Activated CD4-positive, CD25-positive, alpha-beta regulatory T cell treated with anti-CD3 and anti-CD28 coated beads, Interleukin-2, amount 50 U/mL, for 72 hours (primary cell): ENCODE measurements around the gene KRTAP10-8.
A peak's percentile ranks its signal among the peaks of the same experiment; 100 is the strongest.
"Not testable (repeated sequence)": the region's sequence is repeated elsewhere in the genome, so short reads cannot be mapped to it uniquely, and the experiment has no call there.

Experiments
- DNase-seq: peaks from one replicate; pipeline ENCODE4 v3.0.0; 2021

The KRTAP10-8 gene

DNA sequence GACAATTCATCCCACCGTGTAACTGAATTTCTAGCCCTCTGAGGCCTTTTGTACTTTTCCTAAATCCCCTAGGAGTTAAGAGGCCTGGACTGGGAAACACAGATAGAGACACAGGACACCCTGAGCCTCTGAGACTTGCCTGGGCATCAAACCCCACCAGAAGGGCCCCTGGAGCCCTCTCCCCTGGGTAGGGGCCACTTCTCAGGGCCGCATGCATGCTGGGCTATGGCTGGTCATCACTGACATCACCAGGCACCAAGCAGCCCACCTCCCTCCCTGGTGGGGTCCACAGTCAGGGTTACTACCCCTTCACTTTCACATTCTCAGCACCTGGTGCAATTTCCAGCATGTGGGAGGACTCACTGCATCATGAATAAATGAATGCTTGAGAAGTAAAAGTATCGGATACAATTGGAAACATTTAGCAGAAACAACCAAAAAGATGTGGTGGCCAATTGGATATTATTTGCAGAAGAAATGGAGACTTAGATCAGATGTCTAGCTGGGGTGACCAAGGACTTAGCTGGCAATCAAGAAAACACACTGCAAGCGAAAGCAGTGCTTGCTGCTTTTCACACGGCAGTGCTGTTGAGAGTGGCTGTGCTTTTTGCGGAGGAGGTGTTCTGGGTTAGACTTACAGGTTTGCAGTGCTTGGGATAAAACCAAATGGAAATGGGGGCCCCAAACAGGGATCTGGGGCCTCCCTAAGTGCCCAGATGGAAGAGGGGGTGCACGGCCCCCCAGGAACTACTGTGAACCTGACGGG, 12.4 kb upstream of the KRTAP10-8 start:
- no peak for DNase-seq

DNA sequence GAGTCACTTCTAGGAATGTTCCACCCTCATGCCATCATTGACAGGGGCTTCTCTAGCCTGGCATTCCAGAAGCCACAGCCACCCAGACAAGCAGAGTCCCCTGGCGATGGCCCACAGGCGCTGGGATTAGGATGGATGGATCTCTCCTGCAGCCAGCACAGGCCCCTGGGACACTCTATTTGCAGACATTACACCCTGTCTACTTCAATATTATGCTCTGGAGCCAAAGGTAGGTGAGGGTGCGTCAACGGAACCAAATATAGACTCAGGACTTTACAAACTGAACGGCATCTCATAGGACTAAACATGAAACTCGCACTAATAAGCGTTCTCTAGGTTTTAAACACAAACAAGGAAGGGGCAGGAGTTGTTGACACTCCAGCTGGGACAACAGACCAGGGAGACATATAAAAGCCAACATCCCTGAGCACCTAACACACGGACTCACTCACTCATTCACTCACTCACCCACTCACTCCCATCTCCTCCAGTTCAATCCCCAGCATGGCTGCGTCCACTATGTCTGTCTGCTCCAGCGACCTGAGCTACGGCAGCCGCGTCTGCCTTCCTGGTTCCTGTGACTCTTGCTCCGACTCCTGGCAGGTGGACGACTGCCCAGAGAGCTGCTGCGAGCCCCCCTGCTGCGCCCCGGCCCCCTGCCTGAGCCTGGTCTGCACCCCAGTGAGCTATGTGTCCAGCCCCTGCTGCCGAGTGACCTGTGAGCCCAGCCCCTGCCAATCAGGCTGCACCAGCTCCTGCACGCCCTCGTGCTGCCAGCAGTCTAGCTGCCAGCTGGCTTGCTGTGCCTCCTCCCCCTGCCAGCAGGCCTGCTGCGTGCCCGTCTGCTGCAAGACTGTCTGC, 11.5 kb upstream of the KRTAP10-8 start, which contains the start of gene KRTAP10-7:
KRTAP10-7 (plus strand) TSS at position 480 of the 861 bp plus-strand sequence; CDS start at position 505, 25 bp downstream.
- not testable (repeated sequence) for DNase-seq

DNA sequence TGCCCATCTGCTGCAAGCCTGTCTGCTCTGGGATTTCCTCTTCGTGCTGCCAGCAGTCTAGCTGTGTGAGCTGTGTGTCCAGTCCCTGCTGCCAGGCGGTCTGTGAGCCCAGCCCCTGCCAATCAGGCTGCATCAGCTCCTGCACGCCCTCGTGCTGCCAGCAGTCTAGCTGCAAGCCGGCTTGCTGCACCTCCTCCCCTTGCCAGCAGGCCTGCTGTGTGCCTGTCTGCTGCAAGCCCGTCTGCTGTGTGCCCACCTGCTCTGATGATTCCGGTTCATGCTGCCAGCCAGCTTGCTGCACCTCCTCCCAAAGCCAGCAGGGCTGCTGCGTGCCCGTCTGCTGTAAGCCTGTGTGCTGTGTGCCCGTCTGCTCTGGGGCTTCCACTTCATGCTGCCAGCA, 10.8 kb upstream of the KRTAP10-8 start:
- DNase-seq = not testable (repeated sequence)

DNA sequence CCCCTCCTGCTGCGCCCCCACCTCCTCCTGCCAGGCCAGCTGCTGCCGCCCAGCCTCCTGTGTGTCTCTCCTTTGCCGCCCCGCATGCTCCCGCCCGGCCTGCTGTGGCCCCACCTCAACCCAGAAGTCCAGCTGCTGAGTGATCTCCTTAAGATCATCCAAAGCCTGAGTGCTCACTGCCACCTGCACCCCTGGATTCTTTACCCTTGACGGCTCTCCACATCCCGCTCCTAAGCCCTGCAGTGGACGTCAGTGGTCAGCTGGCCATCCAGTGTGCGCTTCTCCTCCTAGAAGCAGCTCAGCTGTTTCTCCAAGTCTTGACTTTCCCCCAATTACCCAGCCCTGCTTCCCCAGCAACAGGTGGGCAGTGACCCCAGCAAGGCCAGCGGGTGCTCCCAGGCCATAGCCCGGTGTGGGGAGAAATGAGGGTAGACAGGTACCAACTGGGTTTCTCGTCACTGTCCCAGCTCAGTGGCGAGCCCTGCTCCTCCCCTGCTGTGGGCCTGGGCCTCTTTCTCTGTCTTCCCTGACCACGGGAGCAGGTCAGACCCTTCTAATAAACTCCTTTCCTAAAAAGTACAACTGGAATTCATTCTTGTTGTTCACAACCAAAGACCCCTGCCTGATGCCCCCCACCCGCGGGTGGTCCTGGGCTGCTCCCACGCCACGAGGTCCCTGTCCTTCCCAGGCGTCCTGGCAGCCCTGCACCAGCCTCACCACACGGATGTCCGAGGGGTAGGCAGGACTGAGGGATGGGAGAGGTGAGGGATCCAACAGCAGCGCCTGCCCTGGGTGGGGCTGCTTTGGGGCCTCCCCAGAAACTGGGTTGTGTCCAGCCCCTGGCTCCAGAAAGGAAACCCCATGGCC, 10.1 kb upstream of the KRTAP10-8 start:
- DNase-seq = no peak

DNA sequence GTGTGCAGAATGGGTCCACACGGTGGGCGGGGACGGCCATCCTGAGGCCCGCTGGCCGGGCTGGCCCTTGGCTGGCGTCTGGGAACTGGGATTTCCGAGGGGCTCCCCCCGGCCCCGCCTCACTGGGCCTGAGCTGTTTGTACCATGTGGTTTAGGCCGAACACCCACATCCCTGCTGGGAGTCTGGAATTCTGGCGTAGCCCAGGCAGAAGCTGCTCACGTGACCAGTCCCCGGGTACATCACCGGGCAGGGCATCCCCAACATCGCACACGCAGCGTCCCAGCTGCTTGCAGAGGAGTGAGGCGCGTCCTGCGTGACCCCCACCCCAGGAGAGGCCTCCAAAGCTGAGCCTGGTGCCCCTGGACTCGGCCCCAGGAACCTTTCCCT, 9.4 kb upstream of the KRTAP10-8 start:
- DNase-seq = no peak

DNA sequence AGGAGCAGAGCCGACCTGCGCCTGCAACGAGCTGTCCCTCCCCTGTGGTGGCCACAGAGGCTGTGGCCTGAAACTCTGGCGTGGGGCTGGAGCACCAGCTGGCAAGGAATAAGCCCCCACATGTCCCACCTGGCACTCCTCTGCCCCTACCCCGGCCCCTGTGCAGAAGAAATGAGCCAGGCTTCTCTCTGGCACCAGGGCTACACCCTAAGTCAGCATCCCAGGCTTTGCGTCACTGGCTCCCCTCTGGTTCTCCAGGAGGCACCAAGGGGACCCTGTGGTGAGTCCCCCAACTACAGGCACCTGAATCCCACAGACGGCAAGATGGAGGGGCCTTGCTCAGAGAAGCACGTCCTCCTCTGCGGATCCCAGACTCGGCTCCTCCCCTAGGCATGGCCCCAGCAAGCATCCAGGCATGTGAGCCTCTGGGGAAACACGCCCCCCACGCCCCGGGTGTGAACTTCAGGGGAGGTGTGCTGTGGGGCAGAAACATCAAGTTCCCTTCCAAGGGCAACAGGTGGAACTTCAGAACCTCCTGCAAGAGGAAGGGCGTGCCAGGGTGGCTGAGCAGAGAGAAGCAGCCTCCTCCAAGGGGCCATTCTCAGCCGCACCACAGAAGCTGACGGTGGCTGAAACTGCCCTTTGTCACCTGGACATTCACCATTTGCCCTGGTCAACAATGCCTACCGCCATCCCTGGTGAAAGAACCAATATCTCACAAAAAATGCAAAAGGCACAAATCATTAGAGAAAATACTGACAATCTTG, 8.6 kb upstream of the KRTAP10-8 start:
- DNase-seq = no peak

DNA sequence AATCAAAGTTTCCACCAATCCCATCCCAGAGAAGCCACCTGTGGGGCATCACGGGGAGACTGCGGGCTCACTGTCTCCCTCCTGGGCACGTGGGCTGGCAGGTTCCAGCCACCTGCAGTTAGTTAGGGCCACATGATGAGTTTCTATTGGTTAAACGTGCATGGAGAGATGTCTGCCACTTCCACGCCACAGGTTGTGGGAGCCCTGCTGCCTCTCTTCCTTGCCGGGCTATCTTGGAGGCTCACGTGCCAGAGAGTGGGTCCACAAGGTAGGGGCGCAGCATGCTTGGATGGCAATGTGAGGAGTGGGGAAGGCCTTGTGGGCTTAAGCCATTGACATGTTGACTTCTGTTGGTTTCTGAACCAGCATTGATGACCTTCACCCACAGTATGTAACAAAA, 8.0 kb upstream of the KRTAP10-8 start:
- no peak for DNase-seq

DNA sequence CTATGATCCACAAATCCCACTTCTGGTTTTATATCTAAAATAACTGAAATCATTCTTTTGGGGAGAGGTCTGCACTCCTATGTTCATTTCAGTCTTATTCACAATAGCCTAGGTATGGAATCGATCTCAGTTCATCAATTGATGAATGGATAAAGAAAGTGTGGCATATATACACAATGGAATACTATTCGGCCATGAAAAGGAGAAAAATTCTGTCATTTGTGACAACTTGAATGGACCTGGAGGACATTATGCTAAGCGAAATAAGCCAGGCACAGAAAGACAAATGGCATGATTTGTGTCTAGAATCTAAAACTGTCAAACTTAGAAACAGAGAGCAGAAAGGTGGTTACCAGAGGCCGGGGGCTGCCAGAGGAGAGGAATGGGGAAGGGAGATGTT, 5.4 kb upstream of the KRTAP10-8 start:
- no peak for DNase-seq

DNA sequence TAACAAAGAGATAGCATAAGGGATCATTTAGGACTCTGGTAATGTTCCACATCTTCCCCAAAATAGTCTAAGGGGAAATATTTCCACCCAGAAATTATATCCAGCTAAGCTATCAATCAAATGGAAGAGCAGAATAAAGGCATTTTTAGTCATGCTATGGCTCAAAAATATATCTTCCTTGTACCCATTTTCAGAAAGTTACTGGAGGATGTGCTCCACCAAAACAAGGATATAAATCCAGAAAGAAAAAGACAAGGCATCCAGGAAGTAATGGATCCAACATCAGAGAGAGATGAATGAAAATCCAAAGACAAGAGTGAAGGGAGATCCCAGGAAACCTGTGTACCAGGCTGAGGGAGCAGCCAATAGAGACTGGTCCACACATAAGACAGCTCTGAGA, 2.7 kb upstream of the KRTAP10-8 start:
- no peak for DNase-seq

DNA sequence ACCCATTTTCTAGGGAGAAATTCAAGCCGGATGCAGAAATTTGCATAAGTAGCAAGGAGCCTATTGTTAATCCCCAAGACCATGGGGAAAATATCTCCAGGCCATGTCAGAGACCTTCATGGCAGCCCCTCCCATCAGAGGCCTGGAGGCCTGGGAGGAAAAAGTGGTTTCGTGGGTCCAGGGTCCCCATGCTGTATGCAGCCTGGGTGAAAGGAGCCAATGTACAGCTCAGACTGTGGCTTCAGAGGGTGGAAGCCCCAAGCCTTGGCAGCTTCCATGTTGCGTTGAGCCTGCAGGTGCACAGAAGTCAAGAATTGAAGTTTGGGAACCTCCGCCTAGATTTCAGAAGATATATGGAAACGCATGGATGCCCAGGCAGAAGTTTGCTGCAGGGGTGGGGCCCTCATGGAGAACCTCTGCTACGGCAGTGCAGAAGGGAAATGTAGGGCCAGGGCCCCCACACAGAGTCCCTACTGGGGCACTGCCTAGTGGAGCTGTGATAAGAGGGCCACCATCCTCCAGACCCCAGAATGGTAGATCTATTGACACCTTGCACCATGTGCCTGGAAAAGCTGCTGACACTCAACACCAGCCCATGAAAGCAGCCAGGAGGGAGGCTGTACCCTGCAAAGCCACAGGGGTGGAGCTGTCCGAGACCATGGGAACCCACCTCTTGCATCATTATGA, 1.6 kb upstream of the KRTAP10-8 start:
- not testable (repeated sequence) for DNase-seq

DNA sequence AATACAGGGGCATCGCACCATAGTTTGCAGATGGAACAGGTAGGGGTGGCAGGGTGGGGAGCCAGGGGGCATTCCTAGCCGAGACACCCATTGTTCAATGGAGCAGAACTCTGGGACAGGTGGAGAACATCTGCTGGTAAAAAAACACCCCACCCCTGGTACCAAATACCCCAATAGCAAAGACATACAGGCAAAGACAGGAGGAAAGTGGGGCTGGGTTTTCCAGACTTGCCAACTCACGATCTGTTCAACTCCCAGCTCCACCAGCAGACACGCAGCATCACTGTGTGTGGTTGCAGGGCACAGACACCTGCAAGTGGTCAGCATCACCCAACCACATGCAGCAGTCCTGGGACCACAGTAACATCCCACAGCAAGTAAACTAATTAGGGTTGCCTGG, 328 bp upstream of the KRTAP10-8 start:
- DNase-seq = no peak

DNA sequence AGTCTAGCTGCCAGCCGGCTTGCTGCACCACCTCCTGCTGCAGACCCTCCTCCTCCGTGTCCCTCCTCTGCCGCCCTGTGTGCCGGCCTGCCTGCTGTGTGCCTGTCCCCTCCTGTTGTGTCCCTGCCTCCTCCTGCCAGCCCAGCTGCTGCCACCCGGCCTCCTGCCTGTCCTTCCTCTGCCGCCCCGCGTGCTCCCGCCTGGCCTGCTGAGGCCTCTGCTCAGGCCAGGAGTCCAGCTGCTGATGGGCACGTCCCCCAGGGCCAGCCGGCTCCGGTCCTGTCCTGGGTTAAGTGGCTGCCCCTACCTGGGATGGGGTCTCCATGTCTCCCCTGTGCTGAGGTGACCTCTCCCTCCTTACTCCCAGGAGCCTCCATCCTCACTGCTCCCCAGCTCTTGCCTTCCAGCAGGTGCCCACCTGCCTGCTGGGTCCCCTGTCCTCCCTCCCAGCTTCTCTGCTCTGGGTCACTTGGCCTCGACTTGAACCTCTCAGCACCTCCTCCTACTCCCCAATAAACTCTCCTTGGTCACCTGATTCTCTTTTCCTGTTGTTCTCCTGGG, 870 bp downstream of the KRTAP10-8 start:
- peak; percentile 21 for DNase-seq

DNA sequence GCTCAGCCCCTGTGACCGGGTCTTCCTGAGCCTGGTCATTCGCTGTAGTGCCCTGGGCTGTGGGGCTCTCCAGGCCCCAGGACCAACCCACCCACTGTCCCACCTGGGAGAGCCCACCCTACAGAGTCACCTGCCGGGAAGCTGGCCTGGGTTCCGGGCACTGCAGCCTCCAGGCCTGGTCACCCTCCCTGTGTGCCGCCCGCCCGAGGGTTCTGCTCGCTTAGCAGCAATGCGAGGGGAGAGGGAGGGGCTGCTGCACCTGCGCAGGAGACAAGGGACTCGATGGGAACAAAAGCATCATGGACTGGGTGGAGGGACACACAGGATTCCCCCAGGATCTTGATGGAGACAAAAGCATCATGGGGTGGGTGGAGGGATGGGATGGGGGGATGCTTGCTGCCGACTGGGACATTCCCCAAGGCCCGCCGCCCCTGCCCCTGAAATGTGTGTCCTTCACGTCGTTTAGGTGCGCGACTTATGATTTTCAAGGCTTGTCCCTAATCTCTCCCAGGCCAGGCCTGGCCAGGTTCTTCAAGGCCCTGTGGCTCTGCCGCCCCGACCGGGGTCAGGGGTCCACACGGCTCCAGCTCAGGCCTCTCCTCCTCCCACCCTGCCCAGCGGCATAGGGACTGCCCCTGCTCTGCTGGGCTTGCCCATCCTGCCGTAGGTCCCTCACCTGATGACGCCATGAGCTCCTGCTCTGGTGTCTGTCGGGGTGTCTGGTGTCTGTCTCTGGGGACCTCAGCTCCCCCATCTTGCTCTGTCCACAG, 1.7 kb downstream of the KRTAP10-8 start:
- peak; percentile 17 for DNase-seq

DNA sequence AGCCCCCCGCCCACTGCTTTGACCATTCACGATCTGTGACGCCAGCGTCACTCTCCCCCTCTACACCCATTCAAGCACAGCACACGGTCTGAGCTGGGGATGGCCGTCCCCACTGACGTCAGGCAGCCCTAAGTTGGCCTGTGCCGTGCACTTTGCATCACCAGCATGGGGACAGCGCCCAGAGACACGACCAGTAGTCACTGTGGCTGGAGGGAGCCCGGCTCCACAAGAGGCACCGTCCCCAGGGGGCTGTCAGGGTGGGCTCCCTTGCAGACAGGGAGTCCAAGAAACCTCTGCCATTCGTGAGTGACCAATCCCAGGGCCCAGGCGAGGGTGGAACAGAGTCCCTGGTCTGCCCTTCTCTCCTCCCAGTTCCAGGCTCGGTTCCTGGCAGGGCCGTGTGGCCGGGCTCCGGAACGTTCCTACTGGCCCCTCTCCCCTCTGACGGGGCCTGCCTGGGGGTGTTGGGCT, 2.3 kb downstream of the KRTAP10-8 start:
- peak; percentile 23 for DNase-seq

DNA sequence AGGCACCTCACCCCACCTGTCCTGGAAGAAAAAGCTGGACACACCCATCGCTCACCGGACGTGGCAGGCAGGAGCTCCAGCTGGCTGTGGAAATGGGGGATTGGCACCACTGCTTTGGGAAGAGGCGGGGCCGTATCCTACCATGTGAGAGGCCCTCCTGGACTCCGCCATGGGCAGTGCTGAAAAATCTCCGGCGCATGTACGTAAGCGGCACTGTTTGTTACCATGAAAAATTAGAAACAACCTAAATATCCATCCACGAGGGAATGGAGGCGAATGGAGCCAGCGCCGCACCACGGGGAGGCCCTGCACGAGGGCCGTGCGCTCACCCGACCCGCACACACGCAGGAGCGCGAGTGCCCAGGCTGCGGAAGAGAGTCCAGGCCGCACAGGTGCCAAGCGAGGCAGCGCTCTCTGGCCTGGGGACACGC, 3.1 kb downstream of the KRTAP10-8 start:
- no peak for DNase-seq

DNA sequence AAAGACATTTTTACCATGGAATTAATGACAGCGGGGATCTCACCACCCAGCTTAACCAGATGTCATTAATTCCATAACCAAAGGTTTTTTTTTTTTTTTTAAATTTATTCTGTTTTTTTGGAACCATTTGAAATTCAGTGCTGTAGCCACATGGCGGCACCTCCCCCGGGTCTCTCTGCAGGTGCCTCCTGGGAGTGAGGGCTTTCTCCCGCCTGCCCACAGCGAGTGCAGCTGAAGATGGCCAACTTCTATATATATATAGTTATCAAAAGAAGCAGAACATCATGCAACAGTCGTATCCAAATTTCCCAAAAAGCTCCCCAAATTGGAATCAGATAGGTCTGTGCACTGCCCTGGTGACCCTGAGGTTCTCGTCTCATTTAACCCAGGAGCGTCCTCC, 3.6 kb downstream of the KRTAP10-8 start:
- no peak for DNase-seq

DNA sequence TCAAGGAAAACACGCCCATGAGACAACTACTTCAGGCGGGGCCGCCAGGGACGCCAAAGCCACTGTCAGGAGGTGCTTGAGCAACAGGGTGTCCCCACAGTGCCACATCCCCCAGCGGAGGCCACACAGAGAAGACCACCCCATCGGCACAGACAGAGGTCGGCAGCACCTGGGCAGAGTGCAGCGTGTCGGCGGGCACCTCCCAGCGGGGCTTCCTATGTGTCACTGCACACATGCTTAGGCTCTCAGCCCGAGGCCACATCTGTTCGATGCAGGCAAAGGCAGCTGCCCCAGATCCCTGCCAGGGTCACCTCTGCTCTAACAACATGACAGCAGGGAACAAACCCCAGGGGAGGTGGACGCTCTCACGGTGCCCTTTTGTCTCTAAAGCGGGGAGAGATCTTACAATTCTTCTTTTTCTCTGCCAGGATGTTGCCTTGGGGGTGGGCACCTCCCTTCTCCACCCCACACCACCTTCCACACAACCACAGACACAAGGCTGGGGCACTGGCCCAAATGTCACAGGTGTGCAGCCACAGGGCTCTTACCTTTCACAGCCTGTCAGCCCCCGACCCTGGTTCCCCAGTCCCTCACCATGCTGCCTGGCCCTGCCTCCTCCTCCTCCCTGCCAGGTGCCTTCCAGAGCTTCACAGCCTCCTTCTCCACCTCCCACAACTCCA, 4.2 kb downstream of the KRTAP10-8 start:
- DNase-seq = peak; percentile 25

DNA sequence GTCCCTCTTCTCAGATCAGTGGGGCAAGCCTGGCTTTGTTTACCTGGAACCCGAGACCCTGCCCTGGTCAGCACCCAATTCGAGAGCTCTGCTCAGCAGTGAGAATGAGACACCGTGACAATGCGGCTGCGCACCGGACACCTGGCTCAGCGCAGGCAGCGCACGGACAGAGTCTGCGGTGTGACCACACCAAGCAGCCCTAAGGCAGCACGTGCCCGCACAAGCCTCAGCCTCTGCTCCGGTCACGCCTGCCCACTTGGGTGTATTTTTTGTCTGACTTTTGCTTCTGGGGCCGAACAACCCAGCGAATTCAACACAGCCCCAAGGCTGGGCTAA, 4.7 kb downstream of the KRTAP10-8 start:
- no peak for DNase-seq

DNA sequence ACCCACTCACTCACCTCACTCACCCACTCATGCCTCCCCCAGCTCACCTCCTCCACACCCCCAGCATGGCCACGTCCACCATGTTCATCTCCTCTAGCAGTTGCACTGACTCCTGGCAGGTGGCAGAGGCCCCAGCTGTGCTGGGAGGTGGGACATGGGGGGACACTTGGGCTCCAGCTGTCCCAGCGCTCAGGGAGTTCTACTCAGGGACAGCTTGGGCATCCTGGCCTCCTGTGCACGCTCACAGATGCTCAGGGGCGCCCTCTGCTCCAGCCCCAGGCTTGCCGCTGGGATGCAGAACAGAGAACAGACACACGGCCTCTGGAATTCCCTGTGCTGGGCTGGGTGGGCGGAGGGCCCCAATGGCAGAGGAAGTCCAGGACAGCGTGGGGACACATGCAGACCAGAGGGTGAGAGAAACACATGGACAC, 5.2 kb downstream of the KRTAP10-8 start:
- no peak for DNase-seq

DNA sequence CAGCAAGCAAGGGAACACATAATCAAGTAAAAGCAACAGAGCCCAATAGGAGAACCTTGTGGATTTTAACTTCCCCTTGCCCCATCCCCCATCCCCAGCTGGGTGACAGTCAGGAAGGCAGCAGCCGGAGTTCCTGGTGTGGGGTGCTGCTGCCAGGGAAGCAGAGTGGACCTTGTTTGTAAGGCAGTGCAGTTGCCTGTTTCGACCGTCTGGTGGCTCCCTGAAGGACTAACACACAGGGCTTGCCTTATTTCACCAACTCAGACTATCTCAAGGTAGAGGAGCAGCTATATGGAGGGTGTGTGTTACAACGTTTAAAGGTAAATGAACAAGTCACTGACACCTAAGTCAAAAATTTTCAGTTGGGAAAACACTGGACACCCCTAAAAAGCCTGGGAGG, 6.6 kb downstream of the KRTAP10-8 start:
- DNase-seq = no peak
